Muscle of arm (tissue), 12 donors: ENCODE results near the gene ANTXR1. TPM values are rescaled to one million over a fixed set of nuclear protein-coding genes. Genes with fewer than 3 reads are reported as not detected.

Experiments
- DNase-seq: peaks from one replicate; pipeline ENCODE4 v3.0.0-alpha.2; 2013
- polyA plus RNA-seq, 12 donors: library from polyadenylated mRNA; unstranded; fragments of 120-200 nt; gene quantifications; one replicate each; pipeline ENCODE4 v1.2.1, GENCODE V29; 2013; ENCODE audit not compliant: insufficient read length in 12 of 12

The ANTXR1 gene
- polyA plus RNA-seq, 12 donors: 106 to 545 (median 160) TPM

- DNase-seq: no peak
Observed at GRCh38 chr2:69092857-69093256, 79.9 kb downstream of the ANTXR1 start.

- DNase-seq: peak; percentile 92
Observed at GRCh38 chr2:69095305-69095704, 82.3 kb downstream of the ANTXR1 start.

- DNase-seq: no peak
Observed at GRCh38 chr2:69096326-69097095, 83.5 kb downstream of the ANTXR1 start.

GRCh38 chr2:69097148-69097610 lies 84.2 kb downstream of the ANTXR1 start:
- no peak for DNase-seq

- no peak for DNase-seq
Observed at GRCh38 chr2:69097891-69098655, 85.1 kb downstream of the ANTXR1 start.

- no peak for DNase-seq
Observed at GRCh38 chr2:69099541-69099940, 86.6 kb downstream of the ANTXR1 start.

- no peak for DNase-seq
Observed at GRCh38 chr2:69100220-69100723, 87.3 kb downstream of the ANTXR1 start.

- no peak for DNase-seq
Observed at GRCh38 chr2:69102041-69102593, 89.1 kb downstream of the ANTXR1 start.

GRCh38 chr2:69103419-69103818 lies 90.4 kb downstream of the ANTXR1 start:
- peak; percentile 43 for DNase-seq

- DNase-seq: peak; percentile 75
Observed at GRCh38 chr2:69104261-69104660, 91.3 kb downstream of the ANTXR1 start.

- no peak for DNase-seq
Observed at GRCh38 chr2:69109255-69109654, 96.3 kb downstream of the ANTXR1 start.

GRCh38 chr2:69111076-69111475 lies 98.1 kb downstream of the ANTXR1 start:
- peak; percentile 74 for DNase-seq

GRCh38 chr2:69113627-69114026 lies 100.6 kb downstream of the ANTXR1 start:
- no peak for DNase-seq

- no peak for DNase-seq
Observed at GRCh38 chr2:69114534-69114933, 101.6 kb downstream of the ANTXR1 start.

GRCh38 chr2:69116438-69116837 lies 103.5 kb downstream of the ANTXR1 start:
- DNase-seq: no peak

GRCh38 chr2:69118609-69119008 lies 105.6 kb downstream of the ANTXR1 start:
- DNase-seq: no peak

- DNase-seq: no peak
Observed at GRCh38 chr2:69119104-69119894, 106.3 kb downstream of the ANTXR1 start.

- DNase-seq: no peak
Observed at GRCh38 chr2:69122271-69122670, 109.3 kb downstream of the ANTXR1 start.

GRCh38 chr2:69123182-69123581 lies 110.2 kb downstream of the ANTXR1 start:
- DNase-seq: no peak

GRCh38 chr2:69124343-69124742 lies 111.4 kb downstream of the ANTXR1 start:
- DNase-seq: no peak

GRCh38 chr2:69125816-69126215 lies 112.8 kb downstream of the ANTXR1 start:
- DNase-seq: no peak

GRCh38 chr2:69126341-69126740 lies 113.4 kb downstream of the ANTXR1 start:
- DNase-seq: no peak
